GM12875 (cell line): ENCODE results near the gene ZNF483.

ENCODE experiments used
- H3K4me3 ChIP-seq: one replicate; pipeline ENCODE4 v1.5.1; 2011; ENCODE audit warnings: low read depth, low read length, control low read depth
- TF ChIP-seq, protein P1 (sequence below): IDR thresholded peaks from 2 replicates; pipeline ENCODE4 v1.5.1; 2011; ENCODE audit warnings: low read depth, mild to moderate bottlenecking, control low read depth, inconsistent platforms, low read length, moderate library complexity, borderline replicate concordance; ENCODE audit not compliant: insufficient read depth

Gene ZNF483

GRCh38 chr9:111525056-111525977 lies at the start of gene ZNF483:
ZNF483 (plus strand) TSS chr9:111525179; CDS start chr9:111527396, 2,217 bp downstream.
- peak within 1 kb of the TSS; percentile 64 for H3K4me3 ChIP-seq

DNA sequence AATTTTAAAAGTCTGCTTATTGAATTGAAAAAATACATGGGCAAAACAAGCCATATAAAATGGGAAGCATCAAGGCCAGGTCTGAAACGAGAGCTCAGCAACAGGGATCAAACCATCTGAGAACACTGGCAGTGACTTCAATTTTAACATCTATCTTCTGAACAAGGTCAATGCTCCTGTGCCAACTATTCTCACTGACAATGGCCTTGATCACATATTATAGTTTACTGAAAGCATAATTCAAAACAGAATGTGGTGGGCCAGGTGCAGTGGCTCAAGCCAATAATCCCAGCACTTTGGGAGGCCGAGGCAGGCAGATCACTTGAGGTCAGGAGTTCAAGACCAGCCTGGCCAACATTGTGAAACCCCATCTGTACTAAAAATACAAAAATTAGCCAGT lies 49.8 kb upstream of the ZNF483 start:
- TF ChIP-seq, protein P1, sequence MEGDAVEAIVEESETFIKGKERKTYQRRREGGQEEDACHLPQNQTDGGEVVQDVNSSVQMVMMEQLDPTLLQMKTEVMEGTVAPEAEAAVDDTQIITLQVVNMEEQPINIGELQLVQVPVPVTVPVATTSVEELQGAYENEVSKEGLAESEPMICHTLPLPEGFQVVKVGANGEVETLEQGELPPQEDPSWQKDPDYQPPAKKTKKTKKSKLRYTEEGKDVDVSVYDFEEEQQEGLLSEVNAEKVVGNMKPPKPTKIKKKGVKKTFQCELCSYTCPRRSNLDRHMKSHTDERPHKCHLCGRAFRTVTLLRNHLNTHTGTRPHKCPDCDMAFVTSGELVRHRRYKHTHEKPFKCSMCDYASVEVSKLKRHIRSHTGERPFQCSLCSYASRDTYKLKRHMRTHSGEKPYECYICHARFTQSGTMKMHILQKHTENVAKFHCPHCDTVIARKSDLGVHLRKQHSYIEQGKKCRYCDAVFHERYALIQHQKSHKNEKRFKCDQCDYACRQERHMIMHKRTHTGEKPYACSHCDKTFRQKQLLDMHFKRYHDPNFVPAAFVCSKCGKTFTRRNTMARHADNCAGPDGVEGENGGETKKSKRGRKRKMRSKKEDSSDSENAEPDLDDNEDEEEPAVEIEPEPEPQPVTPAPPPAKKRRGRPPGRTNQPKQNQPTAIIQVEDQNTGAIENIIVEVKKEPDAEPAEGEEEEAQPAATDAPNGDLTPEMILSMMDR, result no peak
- no peak overlapping the region for H3K4me3 ChIP-seq

More at GRCh38 chr9:111525056-111525977, at the start of gene ZNF483:
- TF ChIP-seq, protein P1, result no peak

DNA sequence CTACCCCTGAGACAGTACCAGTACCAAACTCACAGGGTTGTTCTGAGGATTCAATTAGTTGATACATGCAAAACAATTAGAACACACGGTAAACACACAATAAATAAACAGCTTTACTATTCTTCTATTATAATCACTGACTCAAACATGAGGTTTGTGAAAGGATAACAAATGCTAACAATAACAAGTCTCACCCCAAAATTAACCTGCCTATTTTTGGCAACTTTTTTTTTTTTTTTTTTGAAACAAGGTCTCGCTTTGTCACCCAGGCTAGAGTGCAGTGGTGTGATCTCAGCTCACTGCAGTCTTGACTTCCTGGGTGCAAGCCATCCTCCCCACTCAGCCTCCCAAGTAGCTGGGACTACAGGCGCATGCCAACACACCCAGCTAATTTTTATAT lies 47.3 kb upstream of the ZNF483 start:
- no peak overlapping the region for H3K4me3 ChIP-seq
- TF ChIP-seq, protein P1, result no peak

- TF ChIP-seq, protein P1, result no peak
- H3K4me3 ChIP-seq, result peak overlapping the region; percentile 95
Measured at GRCh38 chr9:111481885-111482636, 42.9 kb upstream of the ZNF483 start.

GRCh38 chr9:111482694-111483438 lies 42.1 kb upstream of the ZNF483 start:
- TF ChIP-seq, protein P1, result no peak
- H3K4me3 ChIP-seq, result peak overlapping the region; percentile 95

DNA sequence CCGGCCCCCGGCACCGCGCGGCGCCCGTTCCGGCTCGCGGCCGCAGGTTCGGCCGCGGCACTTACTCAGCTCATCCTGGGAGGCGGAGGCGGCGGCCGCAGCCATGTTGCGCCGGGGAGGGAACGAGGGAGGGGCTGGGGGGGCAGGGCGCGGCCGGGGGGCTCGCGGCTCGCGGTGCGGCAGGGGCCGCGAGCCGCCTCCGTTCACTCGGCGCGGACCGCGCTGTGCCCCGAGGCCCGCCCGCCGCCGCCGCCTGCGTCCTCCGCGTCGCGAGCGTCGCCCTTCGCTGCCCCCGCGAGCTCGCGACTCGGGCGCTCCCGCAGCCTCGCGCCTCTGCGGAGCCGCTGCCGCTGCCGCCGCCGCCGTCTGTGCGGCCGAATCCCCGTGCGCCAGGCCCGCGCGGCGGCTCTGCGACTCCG lies 41.5 kb upstream of the ZNF483 start:
- peak overlapping the region; percentile 95 for H3K4me3 ChIP-seq
- TF ChIP-seq, protein P1, result no peak
